Right ventricle myocardium superior (tissue), 1 donor: ENCODE data around the gene OBP2B. TPM values are rescaled to one million over a fixed set of nuclear protein-coding genes. Genes with fewer than 3 reads are reported as not detected.
"Not testable (repeated sequence)": the region's sequence is repeated elsewhere in the genome, so short reads cannot be mapped to it uniquely, and the experiment has no call there.

Experiments
- ATAC-seq: fragments of 200-7000 bp; cut with Tn5 transposase; one replicate; pipeline ENCODE4 v1.9.1; 2020; ENCODE audit warnings: mild to moderate bottlenecking; ENCODE audit not compliant: poor library complexity
- DNase-seq: peaks from one replicate; pipeline ENCODE4 v3.0.0-alpha.2; 2020
- intact Hi-C: fragments of 100-400 bp; cut with DNase I; formaldehyde crosslinking; loops from one replicate; pipeline ENCODE4 v1.11.2; 2022
- total RNA-seq: library from RNA; stranded (reverse); fragmentation: NEBNext Ultra II Directional; extraction: Animal tissue kit (Norgen Biotek cat#: 25700); gene quantifications from one replicate; pipeline ENCODE4 v1.2.1, GENCODE V29; 2021
- donor health status: DM: no; HTN: yes; CAD: no; lungs with severe emphysema.

Gene OBP2B
- total RNA-seq, 1 donor from 2014 or later: not detected

- ATAC-seq: peak; percentile 59
- intact Hi-C loops: no loop called here
- no peak for DNase-seq
Measured at GRCh38 chr9:133225171-133226011, 16.3 kb upstream of the OBP2B start.

GRCh38 chr9:133224762-133225161 is 15.7 kb upstream of the OBP2B start:
- intact Hi-C loops: no loop called here
- DNase-seq: no peak
- no peak for ATAC-seq

GRCh38 chr9:133223159-133223756 is 14.2 kb upstream of the OBP2B start:
- peak; percentile 71 for DNase-seq
- intact Hi-C loops: not testable (repeated sequence)
- peak; percentile 64 for ATAC-seq

- DNase-seq, intact Hi-C loops, ATAC-seq: not testable (repeated sequence)
Measured at GRCh38 chr9:133221994-133222393, 12.9 kb upstream of the OBP2B start.

GRCh38 chr9:133221177-133221809 is 12.2 kb upstream of the OBP2B start:
- intact Hi-C loops: no loop called here
- DNase-seq: no peak
- ATAC-seq: no peak

GRCh38 chr9:133218049-133218975 is 9.3 kb upstream of the OBP2B start:
- intact Hi-C loops, ATAC-seq, DNase-seq: not testable (repeated sequence)

GRCh38 chr9:133217333-133217988 is 8.4 kb upstream of the OBP2B start:
- intact Hi-C loops, DNase-seq, ATAC-seq: not testable (repeated sequence)

- ATAC-seq, intact Hi-C loops, DNase-seq: not testable (repeated sequence)
Measured at GRCh38 chr9:133214276-133214675, 5.2 kb upstream of the OBP2B start.

- intact Hi-C loops: no loop called here
- ATAC-seq: no peak
- no peak for DNase-seq
Measured at GRCh38 chr9:133210609-133211008, 1.6 kb upstream of the OBP2B start.

GRCh38 chr9:133210202-133210532 is 1.1 kb upstream of the OBP2B start:
- intact Hi-C loops: no loop called here
- DNase-seq: no peak
- no peak for ATAC-seq

GRCh38 chr9:133209327-133210201 is 514 bp upstream of the OBP2B start:
- intact Hi-C loops, DNase-seq, ATAC-seq: not testable (repeated sequence)

- intact Hi-C loops, ATAC-seq, DNase-seq: not testable (repeated sequence)
Measured at GRCh38 chr9:133208171-133208879, 725 bp downstream of the OBP2B start.

- no peak for ATAC-seq
- intact Hi-C loops: no loop called here
- DNase-seq: no peak
Measured at GRCh38 chr9:133207540-133208170, 1.4 kb downstream of the OBP2B start.

- intact Hi-C loops: no loop called here
- DNase-seq: no peak
Measured at GRCh38 chr9:133207021-133207531, 2.0 kb downstream of the OBP2B start.

GRCh38 chr9:133205996-133206931 is 2.8 kb downstream of the OBP2B start:
- intact Hi-C loops: no loop called here
- ATAC-seq: no peak
- DNase-seq: no peak

More at GRCh38 chr9:133207021-133207531, 2.0 kb downstream of the OBP2B start:
- no peak for ATAC-seq
